Measurements from ENCODE around the gene CFAP410. TPM values are rescaled to one million over a fixed set of nuclear protein-coding genes. Genes with fewer than 3 reads are reported as not detected.

CFAP410 gene
- total RNA-seq, 1 experiment from 2014 or later = 19.3 TPM

- no peaks in the 10 kb centered on the region for H3K36me3 Mint-ChIP-seq
- no peak for DNase-seq (ENCODE audit: low spot score)
- peaks cover 35% of the 10 kb centered on the region for H3K27me3 Mint-ChIP-seq (ENCODE audit: low read depth)
- H3K4me1 Mint-ChIP-seq = no peaks in the 10 kb centered on the region
- H3K27ac Mint-ChIP-seq = no peak overlapping the region
- ATAC-seq = no peak
- ChIA-PET CTCF (interaction anchor here (1.2 to 1.6 kb wide), 2 partner anchors 8 to 92 kb away, joined by 3 to 4 read pairs; no protein-coding TSS in a partner anchor), POLR2A (no interaction called here)
- H3K4me3 Mint-ChIP-seq = no peak overlapping the region
- H3K9me3 Mint-ChIP-seq = no peaks in the 10 kb centered on the region
- TF ChIP-seq ATF1 (CRISPR knock-in tag; IDR thresholded peaks at IDR 0.05) (no peak), SMAD4 (CRISPR knock-in tag; IDR thresholded peaks at IDR 0.05) (no peak), NR1H2 (CRISPR knock-in tag; IDR thresholded peaks at IDR 0.05) (no peak), ELF4 (CRISPR knock-in tag; IDR thresholded peaks at IDR 0.05; ENCODE audit: low read depth) (no peak), PREB (CRISPR knock-in tag; IDR thresholded peaks at IDR 0.05; ENCODE audit: borderline replicate concordance) (no peak), E2F1 (CRISPR knock-in tag; IDR thresholded peaks at IDR 0.05) (no peak), FOXP4 (CRISPR knock-in tag; IDR thresholded peaks at IDR 0.05) (no peak), ARID4B (CRISPR knock-in tag; IDR thresholded peaks at IDR 0.05; ENCODE audit: borderline replicate concordance) (no peak), USF2 (CRISPR knock-in tag; IDR thresholded peaks at IDR 0.05) (no peak), NFYB (CRISPR knock-in tag; conservative IDR thresholded peaks at IDR 0.05; ENCODE audit: low read depth) (no peak), OVOL2 (CRISPR knock-in tag; IDR thresholded peaks at IDR 0.05; ENCODE audit: borderline replicate concordance) (no peak), ATF3 (CRISPR knock-in tag; conservative IDR thresholded peaks at IDR 0.05) (no peak)
Observed at GRCh38 chr21:44352253-44352860, 13.2 kb upstream of the CFAP410 start.

GRCh38 chr21:44351535-44352252 is 12.5 kb upstream of the CFAP410 start:
- Mint-ChIP-seq H3K4me1 (no peaks in the 10 kb centered on the region), H3K9me3 (no peaks in the 10 kb centered on the region), H3K27ac (no peak overlapping the region), H3K36me3 (no peaks in the 10 kb centered on the region), H3K27me3 (ENCODE audit: low read depth) (peaks cover 35% of the 10 kb centered on the region), H3K4me3 (peak overlapping the region; percentile 44; the same call in 1 of the 2 replicates)
- CTCF ChIA-PET = interaction anchor here (0.7 to 1.6 kb wide), 7 partner anchors 9 to 136 kb away, joined by 3 to 6 read pairs (median 4); no protein-coding TSS in a partner anchor
- no peak for ATAC-seq
- no peak for DNase-seq (ENCODE audit: low spot score)
- POLR2A ChIA-PET = no interaction called here
- TF ChIP-seq EMX1 (CRISPR knock-in tag; IDR thresholded peaks at IDR 0.05) (no peak), SMAD3 (CRISPR knock-in tag; IDR thresholded peaks at IDR 0.05; ENCODE audit: borderline replicate concordance) (no peak), ZNF232 (CRISPR knock-in tag; IDR thresholded peaks at IDR 0.05) (no peak), ZNF121 (CRISPR knock-in tag; IDR thresholded peaks at IDR 0.05) (no peak), ZNF281 (CRISPR knock-in tag; IDR thresholded peaks at IDR 0.05) (no peak), PRRX2 (CRISPR knock-in tag; IDR thresholded peaks at IDR 0.05) (no peak), ESRRA (CRISPR knock-in tag; IDR thresholded peaks at IDR 0.05; ENCODE audit: borderline replicate concordance) (no peak), IRF1 (CRISPR knock-in tag; IDR thresholded peaks at IDR 0.05) (no peak)
